Adrenal gland (tissue), 19 donors: ENCODE data around the gene CENPM. TPM values are rescaled to one million over a fixed set of nuclear protein-coding genes. Genes with fewer than 3 reads are reported as not detected.

Experiments
- DNase-seq, 7 donors: peaks; one replicate each; pipeline ENCODE4 v3.0.0-alpha.2; 2019 to 2020
- H3K27ac ChIP-seq, 5 donors: fragments of 200-600 bp; sonication (generic) in 4 of 5; 1 replicate in 3 of 5; 2 replicates in 2 of 5; pipeline versions ENCODE4 v1.5.1 to v1.8.0; 2016 to 2020; ENCODE audit warnings: mild to moderate bottlenecking in 1 of 5
- H3K27me3 ChIP-seq: fragments of 200-600 bp; 2 replicates; pipeline ENCODE4 v1.8.0; 2021
- H3K36me3 ChIP-seq, 2 donors: fragments of 200-600 bp; replicated peaks in 1 of 2; 1 replicate in 1 of 2; 2 replicates in 1 of 2; pipeline versions ENCODE4 v1.5.1 to v1.8.0; 2018 to 2022
- H3K4me1 ChIP-seq, 2 donors: fragments of 200-600 bp; replicated peaks in 1 of 2; 1 replicate in 1 of 2; 2 replicates in 1 of 2; pipeline versions ENCODE4 v1.5.1 to v1.8.0; 2018 to 2021
- H3K4me3 ChIP-seq, 4 donors: fragments of 200-600 bp; sonication (generic) in 3 of 4; one replicate each; pipeline ENCODE4 v1.5.1; 2016 to 2018
- H3K9me3 ChIP-seq, 3 donors: fragments of 200-600 bp; sonication (generic) in 1 of 3; replicated peaks in 1 of 3; 1 replicate in 2 of 3; 2 replicates in 1 of 3; pipeline versions ENCODE4 v1.5.1 to v1.8.0; 2016 to 2021
- CTCF ChIP-seq, 6 experiments: fragments of 450-650 bp in 4 of 6; fragments of 200-600 bp in 2 of 6; sonication (generic) in 1 of 6; IDR thresholded peaks; 1 replicate in 5 of 6; 2 replicates in 1 of 6; pipeline versions ENCODE4 v1.5.1 to v1.8.0; 2016 to 2021; ENCODE audit warnings: antibody characterized with exemption in 6 of 6, mild to moderate bottlenecking in 2 of 6, moderate library complexity in 1 of 6
- POLR2A ChIP-seq, 2 donors: fragments of 450-650 bp; IDR thresholded peaks; one replicate each; pipeline ENCODE4 v1.6.1; 2017; ENCODE audit warnings: antibody characterized with exemption in 2 of 2, mild to moderate bottlenecking in 2 of 2, moderate library complexity in 1 of 2
- WGBS, 4 donors: extraction: QIAGEN DNeasy Blood & Tissue Kit in 2 of 4; methylation state at CpG; one replicate each; pipeline versions ENCODE4 v1.1.5 to v1.1.7; 2013 to 2017; 5-methylcytosine and 5-hydroxymethylcytosine counted together
- intact Hi-C, 2 donors: fragments of 100-400 bp; cut with DNase I; formaldehyde crosslinking; loops; one replicate each; pipeline versions ENCODE4 v1.14.1 to v1.15.0; 2022 to 2023
- long read RNA-seq, 10 donors: library from polyadenylated mRNA in 3 of 10; unstranded in 2 of 10; stranded (forward) in 1 of 10; transcript quantifications; one replicate each; pipeline ENCODE4 v2.0.0 and lab custom pipeline, GENCODE V29; 2021 to 2026
- polyA plus RNA-seq, 3 donors: library from polyadenylated mRNA; stranded (reverse); fragments of 200-250 nt in 2 of 3; fragments of 350-450 nt in 1 of 3; fragmentation: Illumina TruSeq in 1 of 3; extraction: RNeasy Lipid Tissue Mini Kit (QIAGEN cat#74804) in 1 of 3; gene quantifications; one replicate each; pipeline ENCODE4 v1.2.3, GENCODE V29; 2013 to 2014
- total RNA-seq, 9 donors: library from RNA; depleted of rRNA in 4 of 9; stranded (reverse); fragments of >200 nt in 4 of 9; fragments of 120-200 nt in 1 of 9; fragmentation: NEBNext Ultra II Directional in 1 of 9; extraction: Animal tissue kit (Norgen Biotek cat#: 25700) in 1 of 9; gene quantifications; one replicate each; pipeline versions ENCODE4 v1.1.0 to v1.2.4, GENCODE V29; 2013 to 2023
- donor health status: healthy with polysubstance abuse.
- donor health status: Bipolar disorder and iron deficiency.
- donor health status: DM: yes; HTN: yes; CAD: no.
- donor health status: DM: no; HTN: no; CAD: no.
- donor health status: DM: no; HTN: no; CAD: no.
- donor health status: DM: yes; HTN: yes; CAD: no.

The CENPM gene
- total RNA-seq (1 to 10 TPM in 7 of 9 donors, under 1 TPM in 1, not detected in 1; 0.88 to 9.2 (median 1.7) TPM), polyA plus RNA-seq (1 to 10 TPM in 2 of 3 donors, under 1 TPM in 1; 0.92 to 2.1 (median 1.4) TPM)
- long read RNA-seq, donor 1, transcript CENPM-201 (6 exons, 966 nt): major isoform, 10 of 11 reads
- long read RNA-seq, donor 1, partial matches to known transcripts: 0 of 11 reads
- long read RNA-seq, donor 1, other reads (novel, unspliced or antisense): 0 of 11 reads
- long read RNA-seq, donor 2, partial matches to known transcripts: 0 of 1 reads
- long read RNA-seq, donor 2, other reads (novel, unspliced or antisense): 0 of 1 reads
- long read RNA-seq, donor 3, partial matches to known transcripts: 0 of 4 reads
- long read RNA-seq, donor 3, other reads (novel, unspliced or antisense): 0 of 4 reads
- long read RNA-seq, donor 4, partial matches to known transcripts: 0 of 1 reads
- long read RNA-seq, donor 4, other reads (novel, unspliced or antisense): 0 of 1 reads
- long read RNA-seq, donor 5, partial matches to known transcripts: 0 of 4 reads
- long read RNA-seq, donor 5, other reads (novel, unspliced or antisense): 0 of 4 reads
- long read RNA-seq, donor 6, partial matches to known transcripts: 0 of 2 reads
- long read RNA-seq, donor 6, other reads (novel, unspliced or antisense): 0 of 2 reads
- long read RNA-seq, donor 7, partial matches to known transcripts: 0 of 4 reads
- long read RNA-seq, donor 7, other reads (novel, unspliced or antisense): 0 of 4 reads
- long read RNA-seq, donor 8, transcript CENPM-201 (6 exons, 966 nt): major isoform, 13 of 14 reads
- long read RNA-seq, donor 8, partial matches to known transcripts: 0 of 14 reads
- long read RNA-seq, donor 8, other reads (novel, unspliced or antisense): 0 of 14 reads
- long read RNA-seq, donor 9, partial matches to known transcripts: 0 of 3 reads
- long read RNA-seq, donor 9, other reads (novel, unspliced or antisense): 0 of 3 reads
- long read RNA-seq, donor 10, partial matches to known transcripts: 0 of 4 reads
- long read RNA-seq, donor 10, other reads (novel, unspliced or antisense): 0 of 4 reads

- Histone ChIP-seq H3K27me3 (no peaks in the 10 kb centered on the region), H3K36me3 (no peaks in the 10 kb centered on the region), H3K4me3 (peak within 1 kb of the TSS; percentile 55 to 78 (median 67)), H3K4me1 (peaks cover 5 to 8% of the 10 kb centered on the region in 2 donors), H3K9me3 (no peaks in the 10 kb centered on the region), H3K27ac (peak within 1 kb of the TSS in 1 of 5 donors; percentile 71)
- intact Hi-C loops: loop anchor here in 1 of 2 donors (5.0 to 10.0 kb wide), 2 partner anchors 125 to 202 kb away; no protein-coding TSS in a partner anchor
- DNase-seq: peak; percentile 90 to 97 (median 93)
- TF ChIP-seq CTCF (IDR thresholded peaks at IDR 0.05) (peak in 1 of 6 experiments; percentile 8), POLR2A (IDR thresholded peaks at IDR 0.05) (no peak)
- 2 to 5% (median 3%) methylated on average over 19 to 56 of the region's 56 CpGs for WGBS, 4 donors
These were observed at the start of gene CENPM for GRCh38 chr22:41946629-41947423. TSS of gene CENPM (minus strand) at chr22:41947152. CDS start at chr22:41947076, 76 bp downstream.

GRCh38 chr22:41995211-41995610 lies 48.3 kb upstream of the CENPM start:
- TF ChIP-seq POLR2A (IDR thresholded peaks at IDR 0.05) (no peak), CTCF (IDR thresholded peaks at IDR 0.05) (no peak)
- intact Hi-C loops: no loop called here
- Histone ChIP-seq H3K36me3 (no peaks in the 10 kb centered on the region), H3K27ac (no peak overlapping the region), H3K4me3 (no peak overlapping the region), H3K27me3 (no peaks in the 10 kb centered on the region), H3K4me1 (peaks cover 0 to 13% of the 10 kb centered on the region in 2 donors), H3K9me3 (no peaks in the 10 kb centered on the region)
- DNase-seq: peak in 2 of 7 donors; percentile 8 to 59
- 69 to 81% (median 74%) methylated on average over 3 of the region's 3 CpGs for WGBS, 4 donors

GRCh38 chr22:41992496-41992895 lies 45.5 kb upstream of the CENPM start:
- peak in 2 of 7 donors; percentile 1 to 9 for DNase-seq
- 87 to 90% (median 89%) methylated on average over 5 of the region's 5 CpGs for WGBS, 4 donors
- Histone ChIP-seq H3K4me3 (no peak overlapping the region), H3K4me1 (no peaks in the 10 kb centered on the region), H3K27me3 (no peaks in the 10 kb centered on the region), H3K36me3 (no peaks in the 10 kb centered on the region), H3K9me3 (no peaks in the 10 kb centered on the region), H3K27ac (no peak overlapping the region)
- intact Hi-C loops: no loop called here
- TF ChIP-seq CTCF (IDR thresholded peaks at IDR 0.05) (no peak), POLR2A (IDR thresholded peaks at IDR 0.05) (no peak)
